Parathyroid adenoma (tissue), 2 donors: Measurements from ENCODE around the gene PRKCA.

Experiments used
- H2AFZ ChIP-seq: fragments of 300-600 bp; sonication (generic); one replicate; pipeline ENCODE4 v1.7.0; 2017; ENCODE audit warnings: antibody characterized with exemption, mild to moderate bottlenecking
- H3K27ac ChIP-seq: fragments of 300-600 bp; sonication (generic); one replicate; pipeline ENCODE4 v1.7.0; 2017
- H3K27me3 ChIP-seq: fragments of 300-600 bp; sonication (generic); one replicate; pipeline ENCODE4 v1.7.0; 2017; ENCODE audit warnings: low read length; ENCODE audit not compliant: control insufficient read depth, insufficient read depth
- H3K36me3 ChIP-seq: fragments of 300-600 bp; sonication (generic); one replicate; pipeline ENCODE4 v1.7.0; 2017; ENCODE audit warnings: low read length; ENCODE audit not compliant: control insufficient read depth, insufficient read depth
- H3K4me1 ChIP-seq: fragments of 300-600 bp; sonication (generic); one replicate; pipeline ENCODE4 v1.7.0; 2017; ENCODE audit warnings: control low read depth
- H3K4me2 ChIP-seq: fragments of 300-600 bp; sonication (generic); one replicate; pipeline ENCODE4 v1.7.0; 2017; ENCODE audit warnings: low read length
- H3K4me3 ChIP-seq: fragments of 300-600 bp; sonication (generic); one replicate; pipeline ENCODE4 v1.7.0; 2017; ENCODE audit warnings: low read depth, low read length
- H3K79me2 ChIP-seq: fragments of 300-600 bp; sonication (generic); one replicate; pipeline ENCODE4 v1.7.0; 2017; ENCODE audit warnings: control low read depth
- H3K9ac ChIP-seq: fragments of 300-600 bp; sonication (generic); one replicate; pipeline ENCODE4 v1.7.0; 2017; ENCODE audit warnings: mild to moderate bottlenecking
- H3K9me3 ChIP-seq: fragments of 300-600 bp; sonication (generic); one replicate; pipeline ENCODE4 v1.7.0; 2017; ENCODE audit warnings: low read length; ENCODE audit not compliant: control insufficient read depth
- CTCF ChIP-seq: fragments of 300-600 bp; sonication (generic); IDR thresholded peaks from one replicate; pipeline ENCODE4 v1.7.0; 2017; ENCODE audit warnings: antibody characterized with exemption, mild to moderate bottlenecking
- donor health status: primary hyperparathyroidism.

PRKCA gene

GRCh38 chr17:66634193-66634592 is 331.8 kb downstream of the PRKCA start:
- no peaks in the 10 kb centered on the region for H3K36me3 ChIP-seq
- no peaks in the 10 kb centered on the region for H3K4me1 ChIP-seq
- no peak for TF ChIP-seq CTCF
- H3K27ac ChIP-seq = no peak overlapping the region
- H3K79me2 ChIP-seq = no peaks in the 10 kb centered on the region
- no peak overlapping the region for H3K4me3 ChIP-seq
- no peak overlapping the region for H2AFZ ChIP-seq
- no peaks in the 10 kb centered on the region for H3K27me3 ChIP-seq
- H3K9me3 ChIP-seq = no peaks in the 10 kb centered on the region
- no peak overlapping the region for H3K4me2 ChIP-seq
- no peak overlapping the region for H3K9ac ChIP-seq

- Histone ChIP-seq H2AFZ (no peak overlapping the region), H3K4me2 (no peak overlapping the region), H3K4me1 (no peaks in the 10 kb centered on the region), H3K27me3 (no peaks in the 10 kb centered on the region), H3K27ac (no peak overlapping the region), H3K9me3 (no peaks in the 10 kb centered on the region), H3K9ac (no peak overlapping the region), H3K36me3 (no peaks in the 10 kb centered on the region), H3K79me2 (no peaks in the 10 kb centered on the region), H3K4me3 (no peak overlapping the region)
- TF ChIP-seq CTCF = no peak
Observed at GRCh38 chr17:66635386-66636045, 333.1 kb downstream of the PRKCA start.

GRCh38 chr17:66636111-66636510 is 333.7 kb downstream of the PRKCA start:
- no peaks in the 10 kb centered on the region for H3K27me3 ChIP-seq
- H3K4me1 ChIP-seq = no peaks in the 10 kb centered on the region
- no peak overlapping the region for H3K4me2 ChIP-seq
- H2AFZ ChIP-seq = no peak overlapping the region
- no peaks in the 10 kb centered on the region for H3K79me2 ChIP-seq
- TF ChIP-seq CTCF = no peak
- H3K27ac ChIP-seq = no peak overlapping the region
- no peaks in the 10 kb centered on the region for H3K9me3 ChIP-seq
- H3K9ac ChIP-seq = no peak overlapping the region
- no peak overlapping the region for H3K4me3 ChIP-seq
- no peaks in the 10 kb centered on the region for H3K36me3 ChIP-seq

GRCh38 chr17:66637491-66637890 is 335.1 kb downstream of the PRKCA start:
- no peaks in the 10 kb centered on the region for H3K4me1 ChIP-seq
- no peak overlapping the region for H3K4me2 ChIP-seq
- no peak overlapping the region for H3K4me3 ChIP-seq
- H3K27ac ChIP-seq = no peak overlapping the region
- H2AFZ ChIP-seq = no peak overlapping the region
- H3K9ac ChIP-seq = no peak overlapping the region
- H3K27me3 ChIP-seq = no peaks in the 10 kb centered on the region
- no peak for TF ChIP-seq CTCF
- H3K9me3 ChIP-seq = no peaks in the 10 kb centered on the region
- H3K79me2 ChIP-seq = no peaks in the 10 kb centered on the region
- H3K36me3 ChIP-seq = no peaks in the 10 kb centered on the region
